GM23338 (cell line): Measurements from ENCODE around the gene SIGLEC8. TPM values are rescaled to one million over a fixed set of nuclear protein-coding genes. Genes with fewer than 3 reads are reported as not detected.

ENCODE experiments used
- ATAC-seq: fragments of 200-7000 bp; cut with Tn5 transposase; 3 replicates; pipeline ENCODE4 v1.9.1; 2020
- DNase-seq: peaks from one replicate; pipeline ENCODE4 v3.0.0-alpha.2; 2015; ENCODE audit warnings: low spot score
- H2AFZ ChIP-seq: fragments of 200-600 bp; sonication (generic); 2 replicates; pipeline ENCODE4 v1.8.0; 2016; ENCODE audit warnings: antibody characterized with exemption, mild to moderate bottlenecking, moderate library complexity
- H3F3A ChIP-seq: fragments of 200-600 bp; sonication (generic); replicated peaks from 2 replicates; pipeline ENCODE4 v1.8.0; 2017; ENCODE audit warnings: antibody characterized with exemption, mixed run types, low read depth
- H3K27ac ChIP-seq: fragments of 200-600 bp; sonication (generic); 2 replicates; pipeline ENCODE4 v1.6.1; 2016; ENCODE audit warnings: low read depth
- H3K27me3 ChIP-seq: fragments of 200-600 bp; sonication (generic); 2 replicates; pipeline ENCODE4 v1.8.0; 2016; ENCODE audit warnings: mild to moderate bottlenecking, mixed run types, moderate library complexity; ENCODE audit not compliant: insufficient read depth
- H3K36me3 ChIP-seq: fragments of 200-600 bp; sonication (generic); 2 replicates; pipeline ENCODE4 v1.8.0; 2016; ENCODE audit warnings: mild to moderate bottlenecking; ENCODE audit not compliant: insufficient read depth
- H3K4me1 ChIP-seq: fragments of 200-600 bp; sonication (generic); 2 replicates; pipeline ENCODE4 v1.8.0; 2016; ENCODE audit warnings: mild to moderate bottlenecking, moderate library complexity; ENCODE audit not compliant: insufficient read depth
- H3K4me2 ChIP-seq: fragments of 200-600 bp; sonication (generic); 2 replicates; pipeline ENCODE4 v1.7.1; 2017; ENCODE audit warnings: mixed run types
- H3K4me3 ChIP-seq: fragments of 200-600 bp; sonication (generic); 2 replicates; pipeline ENCODE4 v1.6.1; 2016; ENCODE audit warnings: mixed run types
- H3K79me2 ChIP-seq: fragments of 200-600 bp; sonication (generic); replicated peaks from 2 replicates; pipeline ENCODE4 v1.8.0; 2017; ENCODE audit warnings: mild to moderate bottlenecking; ENCODE audit not compliant: insufficient read depth
- H3K9me2 ChIP-seq: fragments of 200-600 bp; sonication (generic); 2 replicates; pipeline ENCODE4 v1.8.0; 2017; ENCODE audit not compliant: insufficient read depth
- H4K20me1 ChIP-seq: fragments of 200-600 bp; sonication (generic); replicated peaks from 2 replicates; pipeline ENCODE4 v1.8.0; 2017; ENCODE audit warnings: mild to moderate bottlenecking; ENCODE audit not compliant: insufficient read depth
- H3K27ac Mint-ChIP-seq: 2 replicates; pipeline ENCODE4 v1.8.0; 2020; ENCODE audit warnings: inconsistent platforms, mild to moderate bottlenecking, moderate library complexity, mixed read lengths
- H3K27me3 Mint-ChIP-seq: 3 replicates; pipeline ENCODE4 v1.8.0; 2022; ENCODE audit warnings: low read depth, mild to moderate bottlenecking, moderate library complexity, mixed read lengths, inconsistent platforms; ENCODE audit not compliant: insufficient read depth, poor library complexity
- H3K36me3 Mint-ChIP-seq: 3 replicates; pipeline ENCODE4 v1.8.0; 2021; ENCODE audit warnings: low read depth, mild to moderate bottlenecking, inconsistent platforms, moderate library complexity, mixed read lengths
- H3K4me1 Mint-ChIP-seq: 3 replicates; pipeline ENCODE4 v1.8.0; 2020; ENCODE audit warnings: mild to moderate bottlenecking, inconsistent platforms, mixed read lengths
- H3K4me3 Mint-ChIP-seq: 3 replicates; pipeline ENCODE4 v1.8.0; 2021; ENCODE audit warnings: moderate library complexity, mild to moderate bottlenecking, inconsistent platforms, mixed read lengths
- H3K9me3 Mint-ChIP-seq: 3 replicates; pipeline ENCODE4 v1.8.0; 2020; ENCODE audit warnings: moderate library complexity, mild to moderate bottlenecking, inconsistent platforms, mixed read lengths
- CREB1 ChIP-seq: fragments of 250-450 bp; sonication (Bioruptor Pico); IDR thresholded peaks from 2 replicates; pipeline ENCODE4 v1.5.0; 2020; ENCODE audit warnings: low read depth, mild to moderate bottlenecking, moderate library complexity
- EZH2 ChIP-seq: fragments of 200-600 bp; sonication (generic); IDR thresholded peaks from one replicate; pipeline ENCODE4 v1.8.0; 2017; ENCODE audit warnings: antibody characterized with exemption, mild to moderate bottlenecking, low read depth; ENCODE audit not compliant: unreplicated experiment
- EZH2phosphoT487 ChIP-seq: fragments of 200-600 bp; sonication (generic); IDR thresholded peaks from one replicate; pipeline ENCODE4 v1.8.1; 2018; ENCODE audit warnings: antibody characterized with exemption; ENCODE audit not compliant: unreplicated experiment
- JUNB ChIP-seq: IDR thresholded peaks from one replicate; pipeline ENCODE4 v1.6.1; 2016; ENCODE audit warnings: antibody characterized with exemption; ENCODE audit not compliant: unreplicated experiment
- NANOG ChIP-seq: IDR thresholded peaks from 2 replicates; pipeline ENCODE4 v1.6.1; 2016; ENCODE audit warnings: antibody characterized with exemption, borderline replicate concordance
- POLR2AphosphoS5 ChIP-seq: IDR thresholded peaks from 2 replicates; pipeline ENCODE4 v1.6.1; 2016; ENCODE audit warnings: antibody characterized with exemption, low read depth
- REST ChIP-seq: IDR thresholded peaks from one replicate; pipeline ENCODE4 v1.6.1; 2018; ENCODE audit warnings: antibody characterized with exemption; ENCODE audit not compliant: unreplicated experiment
- ZNF114 ChIP-seq: fragments of 250-450 bp; sonication (Bioruptor Pico); IDR thresholded peaks from 2 replicates; pipeline ENCODE4 v1.5.0; 2020; ENCODE audit warnings: mild to moderate bottlenecking, moderate library complexity
- ZNF331 ChIP-seq: fragments of 250-450 bp; sonication (Bioruptor Pico); IDR thresholded peaks from 2 replicates; pipeline ENCODE4 v1.5.0; 2020; ENCODE audit warnings: low read depth, mild to moderate bottlenecking, moderate library complexity
- polyA plus RNA-seq: library from polyadenylated mRNA; unstranded; fragments of >200 nt; fragmentation: Nextera tagmentation; extraction: Ambion mirVana; gene quantifications from 2 replicates; pipeline ENCODE4 v1.2.1, GENCODE V29; 2016
- total RNA-seq: library from RNA; depleted of rRNA; stranded (reverse); fragments of >200 nt; shearing (Covaris generic); gene quantifications from 2 replicates; pipeline ENCODE4 v1.2.3, GENCODE V29; 2014

SIGLEC8 gene
- total and polyA plus RNA-seq, 2 experiments from 2014 or later = not detected

- Mint-ChIP-seq H3K4me3 (no peak overlapping the region), H3K27ac (no peak overlapping the region), H3K36me3 (no peaks in the 10 kb centered on the region; the same call in 2 of the 3 replicates), H3K27me3 (peaks cover 8% of the 10 kb centered on the region), H3K4me1 (no peaks in the 10 kb centered on the region; the same call in 2 of the 3 replicates), H3K9me3 (peaks cover 8% of the 10 kb centered on the region; the same call in 1 of the 3 replicates)
- no peaks in the 10 kb centered on the region for H3K36me3 ChIP-seq
- no peaks in the 10 kb centered on the region; the same call in 1 of the 2 replicates for H3K4me1 ChIP-seq
- TF ChIP-seq NANOG (no peak), REST (no peak), CREB1 (CRISPR knock-in tag) (no peak), POLR2AphosphoS5 (no peak), ZNF331 (no peak), ZNF114 (CRISPR knock-in tag) (no peak), EZH2 (no peak), JUNB (no peak)
- ATAC-seq (no peak), DNase-seq (no peak)
- no peaks in the 10 kb centered on the region for H3K27me3 ChIP-seq
- H3F3A ChIP-seq = no peaks in the 10 kb centered on the region
- no peaks in the 10 kb centered on the region for H4K20me1 ChIP-seq
- no peak overlapping the region for H3K27ac ChIP-seq
- H3K9me2 ChIP-seq = no peaks in the 10 kb centered on the region
- no peak overlapping the region for H3K4me2 ChIP-seq
- H2AFZ ChIP-seq = no peak overlapping the region
- H3K4me3 ChIP-seq = no peak overlapping the region
- no peaks in the 10 kb centered on the region for H3K79me2 ChIP-seq
Measured at GRCh38 chr19:51434456-51434855, 23.8 kb downstream of the SIGLEC8 start.

DNA sequence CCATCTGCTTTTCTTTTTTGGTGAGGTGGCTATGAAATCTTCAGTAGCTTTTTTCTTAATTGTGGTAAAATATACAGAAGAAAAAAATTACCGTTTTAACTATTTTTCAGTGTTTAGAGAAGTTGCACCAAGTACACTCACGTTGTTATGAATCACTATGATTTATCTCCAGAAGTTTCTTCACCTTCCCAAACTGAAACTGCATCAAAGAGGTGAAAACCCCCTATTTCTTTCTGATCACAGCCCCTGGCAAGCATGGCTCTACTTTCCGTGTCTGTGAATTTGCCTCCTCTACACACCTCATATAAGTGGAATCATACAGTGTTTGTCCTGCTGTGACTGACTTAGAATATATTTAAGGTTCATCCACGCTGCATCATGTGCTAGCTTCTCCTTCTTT, 25.2 kb downstream of the SIGLEC8 start:
- peaks cover 4% of the 10 kb centered on the region for H3K27me3 Mint-ChIP-seq
- Histone ChIP-seq H2AFZ (no peak overlapping the region), H3K4me2 (no peak overlapping the region), H3K4me3 (no peak overlapping the region), H3K27ac (no peak overlapping the region), H3K79me2 (no peaks in the 10 kb centered on the region), H3F3A (no peaks in the 10 kb centered on the region), H3K36me3 (no peaks in the 10 kb centered on the region), H3K27me3 (no peaks in the 10 kb centered on the region), H4K20me1 (no peaks in the 10 kb centered on the region), H3K4me1 (no peaks in the 10 kb centered on the region), H3K9me2 (no peaks in the 10 kb centered on the region)
- peaks cover 19% of the 10 kb centered on the region; the same call in 2 of the 3 replicates for H3K9me3 Mint-ChIP-seq
- no peaks in the 10 kb centered on the region; the same call in 2 of the 3 replicates for H3K4me1 Mint-ChIP-seq
- H3K36me3 Mint-ChIP-seq = no peaks in the 10 kb centered on the region; the same call in 2 of the 3 replicates
- H3K27ac Mint-ChIP-seq = no peak overlapping the region
- DNase-seq = no peak
- ATAC-seq = no peak
- no peak overlapping the region for H3K4me3 Mint-ChIP-seq
- TF ChIP-seq NANOG (no peak), POLR2AphosphoS5 (no peak), EZH2phosphoT487 (no peak), REST (no peak), ZNF331 (no peak)
